Tibial nerve (tissue), 4 donors: ENCODE measurements around the gene EFNA4. TPM values are rescaled to one million over a fixed set of nuclear protein-coding genes. Genes with fewer than 3 reads are reported as not detected.

Experiments used
- DNase-seq, 2 donors: peaks; one replicate each; pipeline ENCODE4 v3.0.0-alpha.2; 2019; ENCODE audit warnings: low spot score in 2 of 2
- H3K27ac ChIP-seq, 4 donors: fragments of 200-600 bp; sonication (generic) in 3 of 4; one replicate each; pipeline ENCODE4 v1.5.1; 2017 to 2019; ENCODE audit warnings: mild to moderate bottlenecking in 1 of 4
- H3K27me3 ChIP-seq, 2 donors: fragments of 200-600 bp; sonication (generic) in 1 of 2; one replicate each; pipeline versions ENCODE4 v1.5.1 to v1.6.0; 2017 to 2019
- H3K36me3 ChIP-seq, 3 donors: fragments of 200-600 bp; sonication (generic); one replicate each; pipeline ENCODE4 v1.5.1; 2018 to 2019
- H3K4me1 ChIP-seq, 4 donors: fragments of 200-600 bp; sonication (generic) in 3 of 4; one replicate each; pipeline ENCODE4 v1.5.1; 2017 to 2019
- H3K4me3 ChIP-seq, 4 donors: fragments of 200-600 bp; sonication (generic) in 3 of 4; one replicate each; pipeline ENCODE4 v1.5.1; 2017 to 2019; ENCODE audit warnings: mild to moderate bottlenecking in 1 of 4, moderate library complexity in 1 of 4
- H3K9me3 ChIP-seq, 4 donors: fragments of 200-600 bp; sonication (generic) in 3 of 4; one replicate each; pipeline ENCODE4 v1.5.1; 2017 to 2019
- CTCF ChIP-seq, 5 experiments: fragments of 200-600 bp in 3 of 5; fragments of 450-650 bp in 2 of 5; sonication (generic) in 3 of 5; IDR thresholded peaks; one replicate each; pipeline ENCODE4 v1.5.1; 2016 to 2019; ENCODE audit warnings: antibody characterized with exemption in 5 of 5, mild to moderate bottlenecking in 3 of 5, moderate library complexity in 2 of 5
- EP300 ChIP-seq, 2 donors: sonication (generic); formaldehyde crosslinking; IDR thresholded peaks; one replicate each; pipeline ENCODE4 v1.6.1; 2017; ENCODE audit warnings: antibody characterized with exemption in 2 of 2, mild to moderate bottlenecking in 1 of 2
- POLR2A ChIP-seq, 2 donors: fragments of 450-650 bp; IDR thresholded peaks; one replicate each; pipeline ENCODE4 v1.6.1; 2017; ENCODE audit warnings: antibody characterized with exemption in 2 of 2, mild to moderate bottlenecking in 2 of 2, moderate library complexity in 2 of 2
- WGBS, 2 donors: methylation state at CpG; one replicate each; pipeline ENCODE4 v1.1.5; 2018; 5-methylcytosine and 5-hydroxymethylcytosine counted together
- total RNA-seq, 4 donors: library from RNA; depleted of rRNA; stranded (reverse); fragments of >200 nt; gene quantifications; one replicate each; pipeline ENCODE4 v1.1.0, GENCODE V29; 2016

The EFNA4 gene
- total RNA-seq, 4 donors from 2014 or later: 0.87 to 4.2 (median 1.8) TPM

- DNase-seq: no peak
- H3K4me1 ChIP-seq: peaks cover 0 to 27% (median 13%) of the 10 kb centered on the region in 4 donors
- 89 to 96% methylated on average over 2 to 3 of the region's 3 CpGs for WGBS, 2 donors
These were observed 10.1 kb downstream of the EFNA4 start for GRCh38 chr1:155073377-155074242.

DNA sequence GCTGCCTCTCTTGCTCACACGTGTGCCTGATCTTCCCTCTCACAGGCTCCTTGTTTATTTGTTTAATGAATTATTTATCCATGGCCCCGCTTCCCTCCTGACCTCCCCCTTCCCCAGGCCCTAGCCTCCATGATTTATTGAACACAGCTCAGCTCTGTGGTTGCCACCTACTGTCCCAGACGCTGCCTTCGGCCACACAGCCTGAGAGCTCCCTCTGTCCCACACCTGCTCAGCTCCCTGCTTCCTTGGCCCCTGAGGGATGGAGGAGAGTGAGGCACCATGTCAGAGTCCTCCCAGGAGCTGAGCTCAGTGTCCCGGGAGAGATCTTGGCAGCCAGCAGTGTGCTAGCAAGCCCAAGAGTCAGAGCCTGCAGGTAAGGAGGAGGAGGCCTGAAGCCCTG is 12.0 kb downstream of the EFNA4 start:
- WGBS, 2 donors: 43 to 55% methylated on average over 5 of the region's 5 CpGs

More at GRCh38 chr1:155073377-155074242, 10.1 kb downstream of the EFNA4 start:
- H3K27ac ChIP-seq: no peak overlapping the region
- TF ChIP-seq EP300 (IDR thresholded peaks at IDR 0.05) (no peak), CTCF (IDR thresholded peaks at IDR 0.05) (no peak), POLR2A (IDR thresholded peaks at IDR 0.05) (no peak)
- H3K36me3 ChIP-seq: peaks cover 0 to 8% (median 0%) of the 10 kb centered on the region in 3 donors
- H3K27me3 ChIP-seq: no peaks in the 10 kb centered on the region
- no peaks in the 10 kb centered on the region for H3K9me3 ChIP-seq
- no peak overlapping the region for H3K4me3 ChIP-seq

GRCh38 chr1:155076371-155076770 is 12.8 kb downstream of the EFNA4 start:
- 20 to 60% methylated on average over 1 of the region's 1 CpG for WGBS, 2 donors
- H3K27me3 ChIP-seq: peaks cover 0 to 25% of the 10 kb centered on the region in 2 donors
- no peak overlapping the region for H3K4me3 ChIP-seq
- TF ChIP-seq CTCF (IDR thresholded peaks at IDR 0.05): no peak
- TF ChIP-seq POLR2A (IDR thresholded peaks at IDR 0.05): no peak
- no peak for TF ChIP-seq EP300 (IDR thresholded peaks at IDR 0.05)
- H3K36me3 ChIP-seq: no peaks in the 10 kb centered on the region
- DNase-seq: no peak
- no peak overlapping the region for H3K27ac ChIP-seq
- peaks cover 0 to 35% (median 29%) of the 10 kb centered on the region in 4 donors for H3K4me1 ChIP-seq
- H3K9me3 ChIP-seq: no peaks in the 10 kb centered on the region

More for the DNA sequence above, 12.0 kb downstream of the EFNA4 start:
- TF ChIP-seq CTCF (IDR thresholded peaks at IDR 0.05) (no peak), POLR2A (IDR thresholded peaks at IDR 0.05) (no peak), EP300 (IDR thresholded peaks at IDR 0.05) (no peak)
- Histone ChIP-seq H3K27me3 (peaks cover 0 to 17% of the 10 kb centered on the region in 2 donors), H3K9me3 (no peaks in the 10 kb centered on the region), H3K27ac (no peak overlapping the region), H3K36me3 (no peaks in the 10 kb centered on the region), H3K4me1 (peaks cover 0 to 34% (median 25%) of the 10 kb centered on the region in 4 donors), H3K4me3 (no peak overlapping the region)
- no peak for DNase-seq

GRCh38 chr1:155077346-155077745 is 13.8 kb downstream of the EFNA4 start:
- no peak for DNase-seq
- no peaks in the 10 kb centered on the region for H3K9me3 ChIP-seq
- H3K27me3 ChIP-seq: peaks cover 0 to 35% of the 10 kb centered on the region in 2 donors
- H3K4me3 ChIP-seq: no peak overlapping the region
- no peak overlapping the region for H3K27ac ChIP-seq
- WGBS, 2 donors: 88 to 94% methylated on average over 3 of the region's 3 CpGs
- no peak for TF ChIP-seq CTCF (IDR thresholded peaks at IDR 0.05)
- TF ChIP-seq EP300 (IDR thresholded peaks at IDR 0.05): no peak
- TF ChIP-seq POLR2A (IDR thresholded peaks at IDR 0.05): no peak
- H3K36me3 ChIP-seq: no peaks in the 10 kb centered on the region
- peaks cover 3 to 41% (median 35%) of the 10 kb centered on the region in 4 donors for H3K4me1 ChIP-seq

- no peak for DNase-seq
- H3K36me3 ChIP-seq: no peaks in the 10 kb centered on the region
- H3K27me3 ChIP-seq: peaks cover 0 to 41% of the 10 kb centered on the region in 2 donors
- H3K4me3 ChIP-seq: no peak overlapping the region
- no peak for TF ChIP-seq POLR2A (IDR thresholded peaks at IDR 0.05)
- no peak for TF ChIP-seq CTCF (IDR thresholded peaks at IDR 0.05)
- no peak for TF ChIP-seq EP300 (IDR thresholded peaks at IDR 0.05)
- peaks cover 4 to 46% (median 40%) of the 10 kb centered on the region in 4 donors for H3K4me1 ChIP-seq
- no peak overlapping the region for H3K27ac ChIP-seq
- 49 to 58% methylated on average over 4 of the region's 4 CpGs for WGBS, 2 donors
- H3K9me3 ChIP-seq: no peaks in the 10 kb centered on the region
These were observed 14.4 kb downstream of the EFNA4 start for GRCh38 chr1:155077758-155078445.
